Loucy (cell line): ENCODE results near the gene TTLL5.
"Not testable (repeated sequence)": the region's sequence is repeated elsewhere in the genome, so short reads cannot be mapped to it uniquely, and the experiment has no call there.

Experiments
- H2AFZ ChIP-seq: fragments of 200-600 bp; sonication (generic); 2 replicates; pipeline ENCODE4 v1.6.0; 2016; ENCODE audit warnings: antibody characterized with exemption, mild to moderate bottlenecking, low read length, moderate library complexity
- H3F3A ChIP-seq: fragments of 200-600 bp; 2 replicates; pipeline ENCODE4 v1.6.0; 2016; ENCODE audit warnings: antibody characterized with exemption, low read depth, mild to moderate bottlenecking
- H3K27me3 ChIP-seq: fragments of 200-600 bp; sonication (generic); 2 replicates; pipeline ENCODE4 v1.6.1; 2014; ENCODE audit warnings: low read length, mild to moderate bottlenecking; ENCODE audit not compliant: insufficient read depth, poor library complexity, severe bottlenecking
- H3K36me3 ChIP-seq: fragments of 200-600 bp; sonication (generic); 2 replicates; pipeline ENCODE4 v1.6.1; 2016; ENCODE audit warnings: low read length; ENCODE audit not compliant: insufficient read depth
- H3K4me1 ChIP-seq: fragments of 200-600 bp; sonication (generic); 2 replicates; pipeline ENCODE4 v1.5.1; 2014; ENCODE audit warnings: low read length, mild to moderate bottlenecking; ENCODE audit not compliant: insufficient read depth, poor library complexity, severe bottlenecking
- H3K4me2 ChIP-seq: fragments of 200-600 bp; sonication (generic); 2 replicates; pipeline ENCODE4 v1.6.0; 2014; ENCODE audit warnings: antibody characterized with exemption, low read length, low read depth, mild to moderate bottlenecking; ENCODE audit not compliant: poor library complexity, severe bottlenecking
- H3K4me3 ChIP-seq: fragments of 200-600 bp; sonication (generic); 2 replicates; pipeline ENCODE4 v1.5.1; 2014; ENCODE audit warnings: low read length, mild to moderate bottlenecking, mixed read lengths; ENCODE audit not compliant: poor library complexity, severe bottlenecking
- H3K79me2 ChIP-seq: fragments of 200-600 bp; sonication (generic); 2 replicates; pipeline ENCODE4 v1.6.1; 2014; ENCODE audit warnings: low read length; ENCODE audit not compliant: insufficient read depth
- H3K9ac ChIP-seq: fragments of 200-600 bp; sonication (generic); 2 replicates; pipeline ENCODE4 v1.6.0; 2014; ENCODE audit warnings: mild to moderate bottlenecking, low read depth, low read length, moderate library complexity; ENCODE audit not compliant: poor library complexity, severe bottlenecking
- H3K9me2 ChIP-seq: fragments of 200-600 bp; sonication (generic); replicated peaks from 2 replicates; pipeline ENCODE4 v1.6.1; 2016; ENCODE audit warnings: low read depth, low read length, mixed read lengths
- H3K9me3 ChIP-seq: fragments of 200-600 bp; sonication (generic); 2 replicates; pipeline ENCODE4 v1.6.1; 2014; ENCODE audit warnings: mild to moderate bottlenecking, antibody characterized with exemption, low read length, low read depth; ENCODE audit not compliant: insufficient read depth
- H4K20me1 ChIP-seq: fragments of 200-600 bp; sonication (generic); 2 replicates; pipeline ENCODE4 v1.6.0; 2014; ENCODE audit warnings: antibody characterized with exemption, low read length, mild to moderate bottlenecking; ENCODE audit not compliant: insufficient read depth, poor library complexity, severe bottlenecking
- CTCF ChIP-seq: fragments of 200-600 bp; sonication (generic); conservative IDR thresholded peaks from 2 replicates; pipeline ENCODE4 v1.5.1; 2014; ENCODE audit warnings: mild to moderate bottlenecking, antibody characterized with exemption, low read length
- EZH2phosphoT487 ChIP-seq: fragments of 200-600 bp; IDR thresholded peaks from 2 replicates; pipeline ENCODE4 v1.6.1; 2018; ENCODE audit warnings: antibody characterized with exemption, mild to moderate bottlenecking, moderate library complexity, borderline replicate concordance

The TTLL5 gene

DNA sequence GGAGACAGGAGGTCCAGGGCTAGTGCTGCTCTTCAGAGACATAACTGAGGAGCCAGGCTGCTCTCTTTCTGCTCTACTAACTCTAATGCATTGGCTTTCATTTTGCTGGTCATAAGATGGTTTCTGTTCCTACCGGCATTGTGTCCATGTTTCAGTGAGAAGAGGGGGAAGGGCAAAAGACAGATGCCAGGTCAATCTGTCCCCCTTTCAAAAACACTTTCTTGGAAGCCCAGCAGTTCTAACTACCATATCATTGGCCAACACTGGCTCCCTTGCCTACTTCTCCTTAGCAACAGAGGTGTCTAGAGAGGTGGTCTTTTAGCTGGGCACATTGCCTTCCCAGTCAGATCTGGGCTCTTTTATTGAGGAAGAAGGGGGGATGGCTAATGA lies 256.9 kb downstream of the TTLL5 start:
- TF ChIP-seq CTCF, result no peak
- TF ChIP-seq EZH2phosphoT487, result no peak
- Histone ChIP-seq H3K4me3 (no peak overlapping the region), H4K20me1 (no peaks in the 10 kb centered on the region), H3K4me1 (no peaks in the 10 kb centered on the region), H3K9me3 (no peaks in the 10 kb centered on the region), H3F3A (no peaks in the 10 kb centered on the region), H3K9me2 (no peaks in the 10 kb centered on the region), H3K27me3 (no peaks in the 10 kb centered on the region), H3K79me2 (no peaks in the 10 kb centered on the region), H3K9ac (no peak overlapping the region), H3K36me3 (no peaks in the 10 kb centered on the region), H3K4me2 (no peak overlapping the region), H2AFZ (no peak overlapping the region)

DNA sequence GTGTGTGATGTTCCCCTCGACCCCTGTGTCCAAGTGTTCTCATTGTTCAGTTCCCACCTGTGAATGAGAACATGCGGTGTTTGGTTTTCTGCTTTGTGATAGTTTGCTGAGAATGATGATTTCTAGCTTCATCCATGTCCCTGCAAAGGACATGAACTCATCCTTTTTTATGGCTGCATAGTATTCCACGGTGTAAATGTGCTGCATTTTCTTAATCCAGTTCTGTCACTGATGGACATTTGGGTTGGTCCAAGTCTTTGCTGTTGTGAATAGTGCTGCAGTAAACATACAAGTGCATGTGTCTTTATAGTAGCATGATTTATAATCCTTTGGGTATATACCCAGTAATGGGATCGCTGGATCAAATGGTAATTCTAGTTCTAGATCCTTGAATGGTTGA lies 259.4 kb downstream of the TTLL5 start:
- H2AFZ ChIP-seq, H3K36me3 ChIP-seq, H3K4me1 ChIP-seq, H3K4me3 ChIP-seq, H3K4me2 ChIP-seq, H3K9me2 ChIP-seq, H3K79me2 ChIP-seq, H3K9me3 ChIP-seq, H4K20me1 ChIP-seq, H3K27me3 ChIP-seq, H3F3A ChIP-seq, H3K9ac ChIP-seq: not testable (repeated sequence)

- H3K27me3 ChIP-seq, H2AFZ ChIP-seq, H3F3A ChIP-seq, H3K9ac ChIP-seq, H3K9me3 ChIP-seq, H4K20me1 ChIP-seq, H3K4me1 ChIP-seq, H3K9me2 ChIP-seq, H3K79me2 ChIP-seq, H3K4me2 ChIP-seq, H3K4me3 ChIP-seq, H3K36me3 ChIP-seq: not testable (repeated sequence)
Observed at GRCh38 chr14:75925141-75925840, 264.2 kb downstream of the TTLL5 start.

- H3K9me2 ChIP-seq, result no peaks in the 10 kb centered on the region
- no peaks in the 10 kb centered on the region; the same call in 1 of the 2 replicates for H3K36me3 ChIP-seq
- no peaks in the 10 kb centered on the region for H3K27me3 ChIP-seq
- H3K9ac ChIP-seq, result no peak overlapping the region
- H2AFZ ChIP-seq, result no peak overlapping the region
- no peaks in the 10 kb centered on the region for H3K9me3 ChIP-seq
- H3F3A ChIP-seq, result no peaks in the 10 kb centered on the region
- H3K79me2 ChIP-seq, result no peaks in the 10 kb centered on the region
- TF ChIP-seq CTCF (no peak; the same call in 1 of the 2 replicates), EZH2phosphoT487 (no peak)
- H3K4me2 ChIP-seq, result no peak overlapping the region
- no peaks in the 10 kb centered on the region for H4K20me1 ChIP-seq
- H3K4me3 ChIP-seq, result no peak overlapping the region
- no peaks in the 10 kb centered on the region for H3K4me1 ChIP-seq
Observed at GRCh38 chr14:75926431-75927115, 265.5 kb downstream of the TTLL5 start.
